Esophagus muscularis mucosa (tissue), 4 donors: ENCODE data around the gene PTGR1. TPM values are rescaled to one million over a fixed set of nuclear protein-coding genes. Genes with fewer than 3 reads are reported as not detected.
"Not testable (repeated sequence)": the region's sequence is repeated elsewhere in the genome, so short reads cannot be mapped to it uniquely, and the experiment has no call there.

Experiments used
- DNase-seq: peaks from one replicate; pipeline ENCODE4 v3.0.0-alpha.2; 2017; ENCODE audit errors: extremely low spot score
- H3K27ac ChIP-seq, 4 donors: fragments of 200-600 bp; sonication (generic); replicated peaks in 1 of 4; 1 replicate in 3 of 4; 2 replicates in 1 of 4; pipeline ENCODE4 v1.5.1; 2016 to 2019; ENCODE audit warnings: mild to moderate bottlenecking in 1 of 4
- H3K27me3 ChIP-seq, 4 donors: fragments of 200-600 bp; sonication (generic); one replicate each; pipeline versions ENCODE4 v1.5.1 to v1.6.0; 2016 to 2019
- H3K36me3 ChIP-seq, 4 donors: fragments of 200-600 bp; sonication (generic); one replicate each; pipeline ENCODE4 v1.5.1; 2016 to 2019
- H3K4me1 ChIP-seq, 4 donors: fragments of 200-600 bp; sonication (generic); one replicate each; pipeline ENCODE4 v1.5.1; 2016 to 2019
- H3K4me3 ChIP-seq, 4 donors: fragments of 200-600 bp; sonication (generic); 1 replicate in 2 of 4; 2 replicates in 2 of 4; pipeline ENCODE4 v1.5.1; 2016 to 2019; ENCODE audit warnings: mild to moderate bottlenecking in 4 of 4, moderate library complexity in 1 of 4
- H3K9me3 ChIP-seq, 4 donors: fragments of 200-600 bp; sonication (generic); 1 replicate in 3 of 4; 2 replicates in 1 of 4; pipeline ENCODE4 v1.5.1; 2016 to 2019
- CTCF ChIP-seq, 3 experiments: fragments of 200-600 bp in 2 of 3; fragments of 450-650 bp in 1 of 3; sonication (generic) in 2 of 3; IDR thresholded peaks; one replicate each; pipeline ENCODE4 v1.5.1; 2017 to 2019; ENCODE audit warnings: antibody characterized with exemption in 3 of 3, mild to moderate bottlenecking in 2 of 3, moderate library complexity in 1 of 3
- EP300 ChIP-seq: sonication (generic); formaldehyde crosslinking; IDR thresholded peaks from one replicate; pipeline ENCODE4 v1.6.1; 2017; ENCODE audit warnings: antibody characterized with exemption
- POLR2A ChIP-seq: fragments of 450-650 bp; IDR thresholded peaks from one replicate; pipeline ENCODE4 v1.6.1; 2017; ENCODE audit warnings: antibody characterized with exemption, moderate library complexity, mild to moderate bottlenecking, low read depth
- POLR2AphosphoS5 ChIP-seq, 2 donors: sonication (generic); formaldehyde crosslinking; IDR thresholded peaks; one replicate each; pipeline ENCODE4 v1.6.1; 2017; ENCODE audit warnings: antibody characterized with exemption in 2 of 2
- WGBS: methylation state at CpG from one replicate; pipeline ENCODE4 v1.1.5; 2018; 5-methylcytosine and 5-hydroxymethylcytosine counted together
- intact Hi-C: fragments of 100-400 bp; cut with DNase I; formaldehyde crosslinking; loops from one replicate; pipeline ENCODE4 v1.15.1; 2023
- total RNA-seq, 4 donors: library from RNA; depleted of rRNA; stranded (reverse); fragments of >200 nt; gene quantifications; one replicate each; pipeline versions ENCODE4 v1.1.0 to v1.2.1, GENCODE V29; 2016

Gene PTGR1
- total RNA-seq, 4 donors from 2014 or later: 18.5 to 43.5 (median 35.9) TPM

- TF ChIP-seq POLR2AphosphoS5 (IDR thresholded peaks at IDR 0.05) (no peak), CTCF (IDR thresholded peaks at IDR 0.05) (no peak), POLR2A (no peak), EP300 (no peak)
- WGBS: 82% methylated on average over 3 of the region's 3 CpGs
These were observed 16.6 kb downstream of the PTGR1 start for GRCh38 chr9:111582888-111583287.

GRCh38 chr9:111572950-111573604 is 26.4 kb downstream of the PTGR1 start:
- TF ChIP-seq POLR2A: no peak
- TF ChIP-seq CTCF (IDR thresholded peaks at IDR 0.05): no peak
- TF ChIP-seq EP300: no peak
- H3K9me3 ChIP-seq: peaks cover 0 to 8% (median 0%) of the 10 kb centered on the region in 4 donors
- intact Hi-C loops: no loop called here
- no peak for DNase-seq
- 46% methylated on average over 4 of the region's 4 CpGs for WGBS
- H3K36me3 ChIP-seq: peaks cover 56 to 96% (median 77%) of the 10 kb centered on the region in 4 donors
- H3K27ac ChIP-seq: no peak overlapping the region
- H3K4me3 ChIP-seq: no peak overlapping the region
- H3K27me3 ChIP-seq: no peaks in the 10 kb centered on the region
- H3K4me1 ChIP-seq: peaks cover 0 to 6% (median 0%) of the 10 kb centered on the region in 4 donors

More at GRCh38 chr9:111582888-111583287, 16.6 kb downstream of the PTGR1 start:
- Histone ChIP-seq H3K4me3 (no peak overlapping the region), H3K36me3 (peaks cover 44 to 86% (median 58%) of the 10 kb centered on the region in 4 donors), H3K4me1 (no peaks in the 10 kb centered on the region), H3K27ac (no peak overlapping the region), H3K27me3 (no peaks in the 10 kb centered on the region), H3K9me3 (no peaks in the 10 kb centered on the region)
- intact Hi-C loops: no loop called here
- DNase-seq: no peak

- 94% methylated on average over 4 of the region's 4 CpGs for WGBS
- H3K27me3 ChIP-seq, H3K27ac ChIP-seq, DNase-seq, intact Hi-C loops, H3K4me3 ChIP-seq, H3K4me1 ChIP-seq: not testable (repeated sequence)
- H3K9me3 ChIP-seq: peaks cover 0 to 12% (median 0%) of the 10 kb centered on the region in 4 donors
- H3K36me3 ChIP-seq: peaks cover 60 to 100% (median 90%) of the 10 kb centered on the region in 4 donors
These were observed 31.3 kb downstream of the PTGR1 start for GRCh38 chr9:111568127-111568526.

- Histone ChIP-seq H3K36me3 (peaks cover 46 to 100% (median 88%) of the 10 kb centered on the region in 4 donors), H3K27me3 (no peaks in the 10 kb centered on the region), H3K4me3 (no peak overlapping the region), H3K4me1 (peaks cover 0 to 4% (median 0%) of the 10 kb centered on the region in 4 donors), H3K9me3 (peaks cover 0 to 12% (median 0%) of the 10 kb centered on the region in 4 donors), H3K27ac (no peak overlapping the region)
- no peak for DNase-seq
- TF ChIP-seq POLR2A (no peak), CTCF (IDR thresholded peaks at IDR 0.05) (no peak), EP300 (no peak)
- intact Hi-C loops: no loop called here
- WGBS: 67% methylated on average over 1 of the region's 1 CpG
These were observed 33.2 kb downstream of the PTGR1 start for GRCh38 chr9:111566234-111566633.

GRCh38 chr9:111561165-111561719 is 38.2 kb downstream of the PTGR1 start:
- H3K27ac ChIP-seq: no peak overlapping the region
- no peak for TF ChIP-seq CTCF (IDR thresholded peaks at IDR 0.05)
- no peak for TF ChIP-seq POLR2AphosphoS5 (IDR thresholded peaks at IDR 0.05)
- TF ChIP-seq EP300: no peak
- no peak for TF ChIP-seq POLR2A
- H3K27me3 ChIP-seq: no peaks in the 10 kb centered on the region

More at GRCh38 chr9:111561165-111561719, 38.2 kb downstream of the PTGR1 start:
- Histone ChIP-seq H3K4me1 (peaks cover 0 to under 1% (median 0%) of the 10 kb centered on the region in 4 donors), H3K4me3 (no peak overlapping the region), H3K9me3 (peaks cover 0 to 8% (median 0%) of the 10 kb centered on the region in 4 donors), H3K36me3 (peaks cover 23 to 56% (median 45%) of the 10 kb centered on the region in 4 donors)
- no peak for DNase-seq
- intact Hi-C loops: no loop called here
